ENCODE results near the gene VWA7.
A peak's percentile ranks its signal among the peaks of the same experiment; 100 is the strongest.

VWA7 gene

GRCh38 chr6:31792761-31793171 is 15.6 kb upstream of the VWA7 start:
- TF ChIP-seq FOXP2 (optimal IDR thresholded peaks at IDR 0.05; ENCODE audit: borderline replicate concordance, extremely low read depth, extremely low read length, insufficient read depth) (no peak), TAF1 (IDR thresholded peaks at IDR 0.05; ENCODE audit: borderline replicate concordance, insufficient read depth, low read length) (no peak)

GRCh38 chr6:31792090-31792374 is 14.9 kb upstream of the VWA7 start:
- TF ChIP-seq REST (IDR thresholded peaks at IDR 0.05; ENCODE audit: insufficient read depth in 1 of 2, low read depth in 2 of 2, low read length in 2 of 2) = no peak

GRCh38 chr6:31791324-31792089 is 14.4 kb upstream of the VWA7 start:
- TF ChIP-seq POLR2AphosphoS5 (IDR thresholded peaks at IDR 0.05; ENCODE audit: low read depth, low read length) (peak; percentile 40), TAF1 (IDR thresholded peaks at IDR 0.05; ENCODE audit: borderline replicate concordance, insufficient read depth, low read length) (no peak), SIN3A (IDR thresholded peaks at IDR 0.05; ENCODE audit: borderline replicate concordance, insufficient read depth, low read length) (no peak), REST (IDR thresholded peaks at IDR 0.05; ENCODE audit: insufficient read depth in 1 of 2, low read depth in 2 of 2, low read length in 2 of 2) (no peak), FOXP2 (optimal IDR thresholded peaks at IDR 0.05; ENCODE audit: borderline replicate concordance, extremely low read depth, extremely low read length, insufficient read depth) (no peak)

- no peak for TF ChIP-seq FOXP2 (optimal IDR thresholded peaks at IDR 0.05; ENCODE audit: borderline replicate concordance, extremely low read depth, extremely low read length, insufficient read depth)
- TF ChIP-seq TAF1 (IDR thresholded peaks at IDR 0.05; ENCODE audit: borderline replicate concordance, insufficient read depth, low read length) = no peak
- TF ChIP-seq POLR2AphosphoS5 (IDR thresholded peaks at IDR 0.05; ENCODE audit: low read depth, low read length) = no peak
- TF ChIP-seq SIN3A (IDR thresholded peaks at IDR 0.05; ENCODE audit: borderline replicate concordance, insufficient read depth, low read length) = no peak
These were observed 8.3 kb upstream of the VWA7 start for GRCh38 chr6:31785475-31785874.

GRCh38 chr6:31784098-31784925 is 7.2 kb upstream of the VWA7 start:
- no peak for TF ChIP-seq TAF1 (IDR thresholded peaks at IDR 0.05; ENCODE audit: borderline replicate concordance, insufficient read depth, low read length)
- no peak for TF ChIP-seq REST (IDR thresholded peaks at IDR 0.05; ENCODE audit: insufficient read depth in 1 of 2, low read depth in 2 of 2, low read length in 2 of 2)
- no peak for TF ChIP-seq POLR2AphosphoS5 (IDR thresholded peaks at IDR 0.05; ENCODE audit: low read depth, low read length)
- TF ChIP-seq SIN3A (IDR thresholded peaks at IDR 0.05; ENCODE audit: borderline replicate concordance, insufficient read depth, low read length) = no peak
- no peak for TF ChIP-seq FOXP2 (optimal IDR thresholded peaks at IDR 0.05; ENCODE audit: borderline replicate concordance, extremely low read depth, extremely low read length, insufficient read depth)

GRCh38 chr6:31782126-31782855 is 5.2 kb upstream of the VWA7 start:
- no peak for TF ChIP-seq FOXP2 (optimal IDR thresholded peaks at IDR 0.05; ENCODE audit: borderline replicate concordance, extremely low read depth, extremely low read length, insufficient read depth)
- no peak for TF ChIP-seq REST (IDR thresholded peaks at IDR 0.05; ENCODE audit: insufficient read depth in 1 of 2, low read depth in 2 of 2, low read length in 2 of 2)
- no peak for TF ChIP-seq SIN3A (IDR thresholded peaks at IDR 0.05; ENCODE audit: borderline replicate concordance, insufficient read depth, low read length)
- TF ChIP-seq POLR2AphosphoS5 (IDR thresholded peaks at IDR 0.05; ENCODE audit: low read depth, low read length) = no peak
- no peak for TF ChIP-seq TAF1 (IDR thresholded peaks at IDR 0.05; ENCODE audit: borderline replicate concordance, insufficient read depth, low read length)

Data from PFSK-1 (cell line).